ENCODE data around the gene PSTPIP1. TPM values are rescaled to one million over a fixed set of nuclear protein-coding genes. Genes with fewer than 3 reads are reported as not detected.

Gene PSTPIP1
- polyA plus RNA-seq, 2 donors: 2.5 to 3.6 TPM

- no peak overlapping the region for H3K4me3 ChIP-seq (ENCODE audit: low read depth in 1 of 2, low read length in 2 of 2)
- no peaks in the 10 kb centered on the region for H3K9me3 ChIP-seq (ENCODE audit: control insufficient read depth in 2 of 2, insufficient read depth in 1 of 2, low read depth in 1 of 2, low read length in 1 of 2)
- peaks cover 4 to 16% of the 10 kb centered on the region in 2 donors for H3K4me1 ChIP-seq (ENCODE audit: control insufficient read depth in 2 of 2, insufficient read depth in 2 of 2, low read length in 1 of 2)
- H3K27ac ChIP-seq (ENCODE audit: low read depth in 2 of 2, low read length in 1 of 2): no peak overlapping the region
- 76 to 81% methylated on average over 5 of the region's 5 CpGs for WGBS, 2 donors
- H3K36me3 ChIP-seq (ENCODE audit: control insufficient read depth in 2 of 2, insufficient read depth in 2 of 2, low read length in 1 of 2): peaks cover 10 to 19% of the 10 kb centered on the region in 2 donors
- no peaks in the 10 kb centered on the region for H3K27me3 ChIP-seq (ENCODE audit: control insufficient read depth in 1 of 2, insufficient read depth in 2 of 2, low read length in 2 of 2)
Observed at GRCh38 chr15:77040673-77041072, 45.7 kb downstream of the PSTPIP1 start.

- Histone ChIP-seq H3K36me3 (ENCODE audit: control insufficient read depth in 2 of 2, insufficient read depth in 2 of 2, low read length in 1 of 2) (peaks cover 12 to 15% of the 10 kb centered on the region in 2 donors), H3K27ac (ENCODE audit: low read depth in 2 of 2, low read length in 1 of 2) (no peak overlapping the region), H3K4me1 (ENCODE audit: control insufficient read depth in 2 of 2, insufficient read depth in 2 of 2, low read length in 1 of 2) (peaks cover 0 to 5% of the 10 kb centered on the region in 2 donors), H3K9me3 (ENCODE audit: control insufficient read depth in 2 of 2, insufficient read depth in 1 of 2, low read depth in 1 of 2, low read length in 1 of 2) (no peaks in the 10 kb centered on the region), H3K4me3 (ENCODE audit: low read depth in 1 of 2, low read length in 2 of 2) (no peak overlapping the region), H3K27me3 (ENCODE audit: control insufficient read depth in 1 of 2, insufficient read depth in 2 of 2, low read length in 2 of 2) (no peaks in the 10 kb centered on the region)
- 83 to 88% methylated on average over 8 of the region's 8 CpGs for WGBS, 2 donors
Observed at GRCh38 chr15:77042245-77042919, 47.5 kb downstream of the PSTPIP1 start.

- no peak overlapping the region for H3K4me3 ChIP-seq (ENCODE audit: low read depth in 1 of 2, low read length in 2 of 2)
- WGBS, 2 donors: 82 to 85% methylated on average over 20 of the region's 20 CpGs
- no peak overlapping the region for H3K27ac ChIP-seq (ENCODE audit: low read depth in 2 of 2, low read length in 1 of 2)
- peaks cover 0 to 5% of the 10 kb centered on the region in 2 donors for H3K4me1 ChIP-seq (ENCODE audit: control insufficient read depth in 2 of 2, insufficient read depth in 2 of 2, low read length in 1 of 2)
- H3K27me3 ChIP-seq (ENCODE audit: control insufficient read depth in 1 of 2, insufficient read depth in 2 of 2, low read length in 2 of 2): no peaks in the 10 kb centered on the region
- H3K9me3 ChIP-seq (ENCODE audit: control insufficient read depth in 2 of 2, insufficient read depth in 1 of 2, low read depth in 1 of 2, low read length in 1 of 2): no peaks in the 10 kb centered on the region
- H3K36me3 ChIP-seq (ENCODE audit: control insufficient read depth in 2 of 2, insufficient read depth in 2 of 2, low read length in 1 of 2): peaks cover 12 to 15% of the 10 kb centered on the region in 2 donors
Observed at GRCh38 chr15:77042955-77043920, 48.3 kb downstream of the PSTPIP1 start.

GRCh38 chr15:77044228-77045042 is 49.5 kb downstream of the PSTPIP1 start:
- Histone ChIP-seq H3K4me1 (ENCODE audit: control insufficient read depth in 2 of 2, insufficient read depth in 2 of 2, low read length in 1 of 2) (peaks cover 0 to 5% of the 10 kb centered on the region in 2 donors), H3K9me3 (ENCODE audit: control insufficient read depth in 2 of 2, insufficient read depth in 1 of 2, low read depth in 1 of 2, low read length in 1 of 2) (no peaks in the 10 kb centered on the region), H3K27ac (ENCODE audit: low read depth in 2 of 2, low read length in 1 of 2) (no peak overlapping the region), H3K4me3 (ENCODE audit: low read depth in 1 of 2, low read length in 2 of 2) (no peak overlapping the region), H3K27me3 (ENCODE audit: control insufficient read depth in 1 of 2, insufficient read depth in 2 of 2, low read length in 2 of 2) (no peaks in the 10 kb centered on the region), H3K36me3 (ENCODE audit: control insufficient read depth in 2 of 2, insufficient read depth in 2 of 2, low read length in 1 of 2) (peaks cover 12 to 15% of the 10 kb centered on the region in 2 donors)
- WGBS, 2 donors: 66 to 67% methylated on average over 7 of the region's 7 CpGs

- Histone ChIP-seq H3K4me1 (ENCODE audit: control insufficient read depth in 2 of 2, insufficient read depth in 2 of 2, low read length in 1 of 2) (peaks cover 0 to 5% of the 10 kb centered on the region in 2 donors), H3K4me3 (ENCODE audit: low read depth in 1 of 2, low read length in 2 of 2) (no peak overlapping the region), H3K36me3 (ENCODE audit: control insufficient read depth in 2 of 2, insufficient read depth in 2 of 2, low read length in 1 of 2) (peaks cover 12 to 15% of the 10 kb centered on the region in 2 donors), H3K9me3 (ENCODE audit: control insufficient read depth in 2 of 2, insufficient read depth in 1 of 2, low read depth in 1 of 2, low read length in 1 of 2) (no peaks in the 10 kb centered on the region), H3K27ac (ENCODE audit: low read depth in 2 of 2, low read length in 1 of 2) (no peak overlapping the region), H3K27me3 (ENCODE audit: control insufficient read depth in 1 of 2, insufficient read depth in 2 of 2, low read length in 2 of 2) (no peaks in the 10 kb centered on the region)
- 93 to 99% methylated on average over 1 of the region's 1 CpG for WGBS, 2 donors
Observed at GRCh38 chr15:77045985-77046384, 51.1 kb downstream of the PSTPIP1 start.

- WGBS, 2 donors: 95% methylated on average over 7 of the region's 7 CpGs
- H3K9me3 ChIP-seq (ENCODE audit: control insufficient read depth in 2 of 2, insufficient read depth in 1 of 2, low read depth in 1 of 2, low read length in 1 of 2): no peaks in the 10 kb centered on the region
- H3K36me3 ChIP-seq (ENCODE audit: control insufficient read depth in 2 of 2, insufficient read depth in 2 of 2, low read length in 1 of 2): peaks cover 12 to 15% of the 10 kb centered on the region in 2 donors
- H3K27ac ChIP-seq (ENCODE audit: low read depth in 2 of 2, low read length in 1 of 2): no peak overlapping the region
- H3K4me3 ChIP-seq (ENCODE audit: low read depth in 1 of 2, low read length in 2 of 2): no peak overlapping the region
- peaks cover 0 to 5% of the 10 kb centered on the region in 2 donors for H3K4me1 ChIP-seq (ENCODE audit: control insufficient read depth in 2 of 2, insufficient read depth in 2 of 2, low read length in 1 of 2)
- H3K27me3 ChIP-seq (ENCODE audit: control insufficient read depth in 1 of 2, insufficient read depth in 2 of 2, low read length in 2 of 2): no peaks in the 10 kb centered on the region
Observed at GRCh38 chr15:77046704-77047412, 51.9 kb downstream of the PSTPIP1 start.

GRCh38 chr15:77048135-77048876 is 53.4 kb downstream of the PSTPIP1 start:
- Histone ChIP-seq H3K27me3 (ENCODE audit: control insufficient read depth in 1 of 2, insufficient read depth in 2 of 2, low read length in 2 of 2) (no peaks in the 10 kb centered on the region), H3K27ac (ENCODE audit: low read depth in 2 of 2, low read length in 1 of 2) (no peak overlapping the region), H3K9me3 (ENCODE audit: control insufficient read depth in 2 of 2, insufficient read depth in 1 of 2, low read depth in 1 of 2, low read length in 1 of 2) (no peaks in the 10 kb centered on the region), H3K36me3 (ENCODE audit: control insufficient read depth in 2 of 2, insufficient read depth in 2 of 2, low read length in 1 of 2) (peaks cover 12 to 16% of the 10 kb centered on the region in 2 donors), H3K4me1 (ENCODE audit: control insufficient read depth in 2 of 2, insufficient read depth in 2 of 2, low read length in 1 of 2) (peaks cover 0 to 5% of the 10 kb centered on the region in 2 donors), H3K4me3 (ENCODE audit: low read depth in 1 of 2, low read length in 2 of 2) (no peak overlapping the region)
- 92 to 96% methylated on average over 1 of the region's 1 CpG for WGBS, 2 donors

- no peaks in the 10 kb centered on the region for H3K9me3 ChIP-seq (ENCODE audit: control insufficient read depth in 2 of 2, insufficient read depth in 1 of 2, low read depth in 1 of 2, low read length in 1 of 2)
- no peak overlapping the region for H3K4me3 ChIP-seq (ENCODE audit: low read depth in 1 of 2, low read length in 2 of 2)
- H3K36me3 ChIP-seq (ENCODE audit: control insufficient read depth in 2 of 2, insufficient read depth in 2 of 2, low read length in 1 of 2): peaks cover 0 to 4% of the 10 kb centered on the region in 2 donors
- 49 to 53% methylated on average over 2 of the region's 2 CpGs for WGBS, 2 donors
- no peaks in the 10 kb centered on the region for H3K27me3 ChIP-seq (ENCODE audit: control insufficient read depth in 1 of 2, insufficient read depth in 2 of 2, low read length in 2 of 2)
- H3K4me1 ChIP-seq (ENCODE audit: control insufficient read depth in 2 of 2, insufficient read depth in 2 of 2, low read length in 1 of 2): no peaks in the 10 kb centered on the region
- H3K27ac ChIP-seq (ENCODE audit: low read depth in 2 of 2, low read length in 1 of 2): no peak overlapping the region
Observed at GRCh38 chr15:77052556-77052955, 57.6 kb downstream of the PSTPIP1 start.

Measured in esophagus (tissue), 2 donors.